ENCODE data around the gene RTL1. TPM values are rescaled to one million over a fixed set of nuclear protein-coding genes. Genes with fewer than 3 reads are reported as not detected.

The RTL1 gene
- total RNA-seq, 1 experiment from 2014 or later: 0.24 TPM

- Mint-ChIP-seq H3K4me1 (ENCODE audit: low read depth, unreplicated experiment) (no peaks in the 10 kb centered on the region), H3K9me3 (ENCODE audit: low read depth, unreplicated experiment) (peaks cover 16% of the 10 kb centered on the region), H3K27ac (ENCODE audit: unreplicated experiment) (no peak overlapping the region), H3K36me3 (ENCODE audit: insufficient read depth, unreplicated experiment) (peaks cover 5% of the 10 kb centered on the region), H3K4me3 (ENCODE audit: low read depth, unreplicated experiment) (no peak overlapping the region), H3K27me3 (ENCODE audit: unreplicated experiment) (no peaks in the 10 kb centered on the region)
- no TSS peak for BruUV-seq (replicated peaks)
- CTCF ChIA-PET: interaction anchor here (0.5 kb wide), 1 partner anchor 12 kb away, joined by 5 read pairs; no protein-coding TSS in a partner anchor
- intact Hi-C loops (cut with micrococcal nuclease; ENCODE audit: unreplicated experiment): no loop called here
- no peak for TF ChIP-seq CTCF (IDR thresholded peaks at IDR 0.05; ENCODE audit: unreplicated experiment)
- no peak for DNase-seq
These were observed 22.1 kb downstream of the RTL1 start for GRCh38 chr14:100881211-100882025.

GRCh38 chr14:100880271-100881101 is 23.0 kb downstream of the RTL1 start:
- CTCF ChIA-PET: no interaction called here
- Mint-ChIP-seq H3K27me3 (ENCODE audit: unreplicated experiment) (no peaks in the 10 kb centered on the region), H3K4me1 (ENCODE audit: low read depth, unreplicated experiment) (no peaks in the 10 kb centered on the region), H3K9me3 (ENCODE audit: low read depth, unreplicated experiment) (peaks cover 14% of the 10 kb centered on the region), H3K36me3 (ENCODE audit: insufficient read depth, unreplicated experiment) (peaks cover 5% of the 10 kb centered on the region), H3K4me3 (ENCODE audit: low read depth, unreplicated experiment) (no peak overlapping the region), H3K27ac (ENCODE audit: unreplicated experiment) (no peak overlapping the region)
- intact Hi-C loops (cut with micrococcal nuclease; ENCODE audit: unreplicated experiment): no loop called here
- BruUV-seq (replicated peaks): no TSS peak
- TF ChIP-seq CTCF (IDR thresholded peaks at IDR 0.05; ENCODE audit: unreplicated experiment): no peak
- no peak for DNase-seq

GRCh38 chr14:100879782-100880181 is 23.7 kb downstream of the RTL1 start:
- Mint-ChIP-seq H3K27me3 (ENCODE audit: unreplicated experiment) (no peaks in the 10 kb centered on the region), H3K4me1 (ENCODE audit: low read depth, unreplicated experiment) (no peaks in the 10 kb centered on the region), H3K4me3 (ENCODE audit: low read depth, unreplicated experiment) (no peak overlapping the region), H3K9me3 (ENCODE audit: low read depth, unreplicated experiment) (peaks cover 14% of the 10 kb centered on the region), H3K36me3 (ENCODE audit: insufficient read depth, unreplicated experiment) (peaks cover 5% of the 10 kb centered on the region), H3K27ac (ENCODE audit: unreplicated experiment) (no peak overlapping the region)
- intact Hi-C loops (cut with micrococcal nuclease; ENCODE audit: unreplicated experiment): no loop called here
- TF ChIP-seq CTCF (IDR thresholded peaks at IDR 0.05; ENCODE audit: unreplicated experiment): no peak
- BruUV-seq (replicated peaks): no TSS peak
- no peak for DNase-seq
- CTCF ChIA-PET: no interaction called here

- TF ChIP-seq CTCF (IDR thresholded peaks at IDR 0.05; ENCODE audit: unreplicated experiment): no peak
- Mint-ChIP-seq H3K4me3 (ENCODE audit: low read depth, unreplicated experiment) (no peak overlapping the region), H3K27me3 (ENCODE audit: unreplicated experiment) (no peaks in the 10 kb centered on the region), H3K9me3 (ENCODE audit: low read depth, unreplicated experiment) (peaks cover 8% of the 10 kb centered on the region), H3K27ac (ENCODE audit: unreplicated experiment) (no peak overlapping the region), H3K36me3 (ENCODE audit: insufficient read depth, unreplicated experiment) (peaks cover 5% of the 10 kb centered on the region), H3K4me1 (ENCODE audit: low read depth, unreplicated experiment) (no peaks in the 10 kb centered on the region)
- no peak for DNase-seq
- CTCF ChIA-PET: no interaction called here
- intact Hi-C loops (cut with micrococcal nuclease; ENCODE audit: unreplicated experiment): no loop called here
- BruUV-seq (replicated peaks): no TSS peak
These were observed 24.3 kb downstream of the RTL1 start for GRCh38 chr14:100879194-100879593.
